BE2C (cell line): Measurements from ENCODE around the gene SMNDC1.
"Not testable (repeated sequence)": the region's sequence is repeated elsewhere in the genome, so short reads cannot be mapped to it uniquely, and the experiment has no call there.

Experiments used
- DNase-seq: peaks from one replicate; pipeline ENCODE4 v3.0.0-alpha.2; 2020
- H3K27me3 ChIP-seq: fragments of 250-450 bp; sonication (Bioruptor Pico); 2 replicates; pipeline ENCODE4 v1.5.1; 2020; ENCODE audit warnings: mild to moderate bottlenecking
- H3K36me3 ChIP-seq: fragments of 250-450 bp; sonication (Bioruptor Pico); 2 replicates; pipeline ENCODE4 v1.5.1; 2020; ENCODE audit warnings: mild to moderate bottlenecking
- H3K4me1 ChIP-seq: fragments of 250-450 bp; sonication (Bioruptor Pico); 2 replicates; pipeline ENCODE4 v1.5.1; 2020
- H3K4me3 ChIP-seq: 2 replicates; pipeline ENCODE4 v1.5.1; 2011; ENCODE audit warnings: low read depth, low read length
- H3K9me3 ChIP-seq: fragments of 250-450 bp; sonication (Bioruptor Pico); 2 replicates; pipeline ENCODE4 v1.5.1; 2020
- CTCF ChIP-seq: IDR thresholded peaks from 2 replicates; pipeline ENCODE4 v1.5.1; 2012; ENCODE audit warnings: mild to moderate bottlenecking, low read depth, low read length

The SMNDC1 gene

GRCh38 chr10:110275128-110275729 lies 29.5 kb downstream of the SMNDC1 start:
- H3K36me3 ChIP-seq: peaks cover 4% of the 10 kb centered on the region; the same call in 1 of the 2 replicates
- DNase-seq: no peak
- no peak overlapping the region for H3K4me3 ChIP-seq
- no peak for TF ChIP-seq CTCF
- no peaks in the 10 kb centered on the region for H3K9me3 ChIP-seq
- no peaks in the 10 kb centered on the region for H3K4me1 ChIP-seq
- no peaks in the 10 kb centered on the region for H3K27me3 ChIP-seq

GRCh38 chr10:110274647-110275046 lies 30.1 kb downstream of the SMNDC1 start:
- no peak for DNase-seq
- H3K36me3 ChIP-seq: peaks cover 1% of the 10 kb centered on the region; the same call in 1 of the 2 replicates
- TF ChIP-seq CTCF: no peak
- peaks cover 5% of the 10 kb centered on the region for H3K4me1 ChIP-seq
- no peaks in the 10 kb centered on the region for H3K27me3 ChIP-seq
- no peak overlapping the region for H3K4me3 ChIP-seq
- H3K9me3 ChIP-seq: no peaks in the 10 kb centered on the region

- no peaks in the 10 kb centered on the region for H3K36me3 ChIP-seq
- no peaks in the 10 kb centered on the region for H3K9me3 ChIP-seq
- no peaks in the 10 kb centered on the region for H3K27me3 ChIP-seq
- no peak for TF ChIP-seq CTCF
- peaks cover 10% of the 10 kb centered on the region for H3K4me1 ChIP-seq
- H3K4me3 ChIP-seq: no peak overlapping the region
- no peak for DNase-seq
Observed at GRCh38 chr10:110274072-110274627, 30.6 kb downstream of the SMNDC1 start.

- DNase-seq: no peak
- Histone ChIP-seq H3K36me3 (no peaks in the 10 kb centered on the region), H3K9me3 (no peaks in the 10 kb centered on the region), H3K27me3 (no peaks in the 10 kb centered on the region), H3K4me3 (no peak overlapping the region), H3K4me1 (peaks cover 14% of the 10 kb centered on the region)
- no peak for TF ChIP-seq CTCF
Observed at GRCh38 chr10:110273474-110273873, 31.2 kb downstream of the SMNDC1 start.

- not testable (repeated sequence) for DNase-seq, H3K9me3 ChIP-seq, H3K36me3 ChIP-seq, H3K4me3 ChIP-seq, H3K27me3 ChIP-seq
- H3K4me1 ChIP-seq: peaks cover 14% of the 10 kb centered on the region
Observed at GRCh38 chr10:110272995-110273394, 31.7 kb downstream of the SMNDC1 start.

GRCh38 chr10:110269374-110270318 lies 35.1 kb downstream of the SMNDC1 start:
- Histone ChIP-seq H3K4me3 (no peak overlapping the region), H3K9me3 (no peaks in the 10 kb centered on the region), H3K27me3 (no peaks in the 10 kb centered on the region), H3K36me3 (no peaks in the 10 kb centered on the region), H3K4me1 (peaks cover 14% of the 10 kb centered on the region)
- TF ChIP-seq CTCF: no peak
- DNase-seq: no peak
